Brain microvascular endothelial cell (primary cell): ENCODE data around the gene BPIFB6.

ENCODE experiments used
- DNase-seq: peaks from one replicate; pipeline ENCODE4 v3.0.0-alpha.2; 2020
- H3K27ac ChIP-seq: fragments of 250-450 bp; sonication (Bioruptor Pico); 2 replicates; pipeline ENCODE4 v1.5.1; 2020; ENCODE audit warnings: mild to moderate bottlenecking, moderate library complexity
- H3K27me3 ChIP-seq: fragments of 250-450 bp; sonication (Bioruptor Pico); replicated peaks from 2 replicates; pipeline ENCODE4 v1.5.1; 2020; ENCODE audit warnings: mild to moderate bottlenecking
- H3K36me3 ChIP-seq: fragments of 250-450 bp; sonication (Bioruptor Pico); replicated peaks from 2 replicates; pipeline ENCODE4 v1.5.1; 2020; ENCODE audit warnings: mild to moderate bottlenecking
- H3K4me3 ChIP-seq: 2 replicates; pipeline ENCODE4 v1.5.1; 2011; ENCODE audit warnings: low read depth, mild to moderate bottlenecking, control low read depth, low read length, moderate library complexity
- in situ Hi-C: cut with HindIII; loops from 2 replicates; pipeline ENCODE4 v1.10.0; 2017; ENCODE audit warnings: low sequenced_read_pairs, low pct_ligation_motif_present
- TF ChIP-seq, protein P1 (sequence below): IDR thresholded peaks from 2 replicates; pipeline ENCODE4 v1.5.1; 2011; ENCODE audit warnings: low read depth, mild to moderate bottlenecking, moderate library complexity, low read length, control low read depth, inconsistent platforms; ENCODE audit errors: missing control alignments

The BPIFB6 gene

DNA sequence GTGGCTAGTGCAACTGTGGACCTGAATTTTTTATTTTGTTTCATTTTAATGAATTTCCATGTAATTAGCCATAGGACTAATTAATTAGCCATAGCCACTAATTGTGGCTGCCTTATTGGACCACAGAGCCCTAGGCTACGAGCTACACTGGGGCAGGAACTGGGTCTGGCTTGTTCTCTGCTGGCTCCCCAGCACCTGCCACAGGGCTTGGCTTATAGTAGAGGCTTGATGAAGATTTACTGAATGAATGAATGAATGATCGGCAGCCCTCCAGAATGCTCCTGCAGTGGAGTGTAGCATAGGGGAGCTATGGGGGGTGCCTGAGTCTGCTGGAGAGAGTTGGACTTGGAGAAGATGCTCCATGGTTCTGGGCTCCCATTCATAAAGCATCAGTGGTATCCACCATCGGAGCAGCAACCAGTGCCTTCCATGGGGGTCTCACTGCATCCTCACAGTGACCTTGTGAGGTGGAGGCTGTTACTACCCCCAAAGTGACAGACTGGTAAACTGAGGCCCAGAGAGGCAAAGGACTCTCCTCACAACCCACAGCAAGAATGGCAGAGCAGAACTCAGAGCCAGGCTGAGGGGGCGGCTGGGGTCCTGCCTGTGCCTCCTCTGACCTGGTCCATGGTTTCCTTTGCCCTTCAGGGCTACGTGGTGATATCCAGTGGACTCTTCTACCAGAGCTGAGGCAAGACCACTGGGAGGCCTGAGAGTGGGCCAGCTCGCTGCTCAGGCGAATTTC lies 8.6 kb upstream of the BPIFB6 start:
- H3K4me3 ChIP-seq = no peak overlapping the region
- TF ChIP-seq, protein P1, sequence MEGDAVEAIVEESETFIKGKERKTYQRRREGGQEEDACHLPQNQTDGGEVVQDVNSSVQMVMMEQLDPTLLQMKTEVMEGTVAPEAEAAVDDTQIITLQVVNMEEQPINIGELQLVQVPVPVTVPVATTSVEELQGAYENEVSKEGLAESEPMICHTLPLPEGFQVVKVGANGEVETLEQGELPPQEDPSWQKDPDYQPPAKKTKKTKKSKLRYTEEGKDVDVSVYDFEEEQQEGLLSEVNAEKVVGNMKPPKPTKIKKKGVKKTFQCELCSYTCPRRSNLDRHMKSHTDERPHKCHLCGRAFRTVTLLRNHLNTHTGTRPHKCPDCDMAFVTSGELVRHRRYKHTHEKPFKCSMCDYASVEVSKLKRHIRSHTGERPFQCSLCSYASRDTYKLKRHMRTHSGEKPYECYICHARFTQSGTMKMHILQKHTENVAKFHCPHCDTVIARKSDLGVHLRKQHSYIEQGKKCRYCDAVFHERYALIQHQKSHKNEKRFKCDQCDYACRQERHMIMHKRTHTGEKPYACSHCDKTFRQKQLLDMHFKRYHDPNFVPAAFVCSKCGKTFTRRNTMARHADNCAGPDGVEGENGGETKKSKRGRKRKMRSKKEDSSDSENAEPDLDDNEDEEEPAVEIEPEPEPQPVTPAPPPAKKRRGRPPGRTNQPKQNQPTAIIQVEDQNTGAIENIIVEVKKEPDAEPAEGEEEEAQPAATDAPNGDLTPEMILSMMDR = no peak
- H3K27ac ChIP-seq = no peak overlapping the region
- no peaks in the 10 kb centered on the region for H3K27me3 ChIP-seq
- DNase-seq = no peak
- in situ Hi-C loops = no loop called here
- no peaks in the 10 kb centered on the region for H3K36me3 ChIP-seq

DNA sequence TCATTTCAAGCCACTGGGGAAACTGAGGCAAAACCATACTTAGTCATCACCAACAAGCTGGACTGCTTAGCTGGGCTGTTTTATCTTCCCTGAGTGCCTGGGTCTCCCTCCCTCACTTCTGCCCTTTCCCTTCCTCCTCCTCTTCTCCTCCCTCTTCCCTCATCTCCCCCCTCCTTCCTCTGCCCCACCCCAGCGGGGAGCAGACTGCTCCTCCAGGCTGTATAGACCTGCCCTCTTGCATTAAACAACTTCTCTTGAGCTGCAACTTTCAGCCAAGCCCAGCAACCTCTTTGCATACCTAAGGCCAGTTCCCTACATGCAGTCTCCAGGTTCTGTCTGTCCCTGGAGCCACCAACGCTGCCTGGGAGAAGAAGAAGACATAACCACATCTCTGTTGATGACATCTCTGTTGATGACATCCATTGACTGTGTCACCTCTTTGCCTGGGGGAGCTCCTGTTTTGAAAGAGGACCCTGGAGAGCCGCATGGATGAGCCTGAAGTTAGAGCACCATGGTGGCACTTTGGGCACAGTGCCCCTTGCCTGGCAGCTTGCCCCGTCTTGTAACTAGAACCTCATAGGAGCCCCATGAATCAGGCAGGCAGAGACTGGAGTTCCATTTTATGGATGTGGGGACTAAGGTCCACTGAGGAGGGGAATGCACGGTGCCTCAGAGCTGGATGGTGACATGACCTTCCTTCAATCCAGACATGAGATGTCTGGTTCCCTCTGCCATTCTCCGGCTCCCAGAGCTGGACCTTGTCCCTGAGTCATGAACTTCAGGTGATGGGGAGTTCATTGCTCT lies 7.8 kb upstream of the BPIFB6 start:
- in situ Hi-C loops = no loop called here
- TF ChIP-seq, protein P1 = no peak

DNA sequence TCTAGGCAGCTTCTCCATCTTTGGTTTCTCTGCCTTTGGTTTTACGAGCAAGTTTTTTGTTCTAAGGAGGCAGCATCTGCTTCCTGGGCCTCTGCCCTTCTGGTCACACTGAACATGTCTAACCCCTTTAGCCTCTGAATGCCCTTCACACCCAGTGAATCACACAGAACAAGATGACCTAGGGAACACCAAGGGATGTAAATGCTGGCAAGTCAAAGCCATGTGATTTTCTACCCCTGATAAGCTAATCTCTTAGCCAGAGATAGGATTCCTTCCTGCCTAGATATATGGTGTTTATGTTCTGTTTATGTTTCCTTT lies 7.2 kb upstream of the BPIFB6 start:
- Histone ChIP-seq H3K36me3 (no peaks in the 10 kb centered on the region), H3K27me3 (no peaks in the 10 kb centered on the region), H3K27ac (no peak overlapping the region), H3K4me3 (no peak overlapping the region)
- in situ Hi-C loops = no loop called here
- TF ChIP-seq, protein P1 = no peak
- DNase-seq = no peak

More for the DNA sequence above, 7.8 kb upstream of the BPIFB6 start:
- Histone ChIP-seq H3K27ac (no peak overlapping the region), H3K36me3 (no peaks in the 10 kb centered on the region), H3K27me3 (no peaks in the 10 kb centered on the region), H3K4me3 (no peak overlapping the region)
- no peak for DNase-seq

DNA sequence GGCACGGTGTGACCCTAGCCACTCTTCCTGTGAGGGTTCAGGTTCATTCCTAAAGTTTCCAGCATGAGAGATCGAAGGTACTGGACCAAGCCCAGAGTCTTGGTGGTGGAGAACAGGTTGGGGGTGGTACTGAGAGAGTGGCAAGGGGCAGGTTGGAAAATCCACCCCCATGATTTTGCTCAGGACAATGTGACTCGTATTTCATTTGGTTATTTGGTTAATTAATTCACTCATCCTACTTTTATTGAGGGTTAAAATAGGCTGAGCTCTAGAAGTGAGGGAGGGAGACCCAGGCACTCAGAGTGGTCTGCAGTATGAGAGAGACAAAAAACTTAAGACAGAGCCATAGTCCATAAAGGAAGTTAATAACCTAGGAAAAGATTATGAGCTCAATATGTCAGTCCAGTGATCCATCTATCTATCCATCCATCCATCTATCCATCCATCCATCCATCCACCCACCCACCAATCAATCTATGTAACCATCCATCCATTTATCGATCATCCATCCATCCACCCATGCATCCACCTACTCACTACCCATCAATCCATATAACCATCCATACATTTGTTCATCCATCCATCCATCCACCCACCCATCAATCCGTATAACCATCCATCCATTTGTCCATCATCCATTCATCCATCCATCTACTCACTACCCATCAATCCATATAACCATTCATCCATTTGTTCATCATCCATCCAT lies 6.7 kb upstream of the BPIFB6 start:
- no peak for DNase-seq
- Histone ChIP-seq H3K36me3 (no peaks in the 10 kb centered on the region), H3K27me3 (no peaks in the 10 kb centered on the region), H3K4me3 (no peak overlapping the region), H3K27ac (no peak overlapping the region)
- in situ Hi-C loops = no loop called here
- TF ChIP-seq, protein P1 = no peak

DNA sequence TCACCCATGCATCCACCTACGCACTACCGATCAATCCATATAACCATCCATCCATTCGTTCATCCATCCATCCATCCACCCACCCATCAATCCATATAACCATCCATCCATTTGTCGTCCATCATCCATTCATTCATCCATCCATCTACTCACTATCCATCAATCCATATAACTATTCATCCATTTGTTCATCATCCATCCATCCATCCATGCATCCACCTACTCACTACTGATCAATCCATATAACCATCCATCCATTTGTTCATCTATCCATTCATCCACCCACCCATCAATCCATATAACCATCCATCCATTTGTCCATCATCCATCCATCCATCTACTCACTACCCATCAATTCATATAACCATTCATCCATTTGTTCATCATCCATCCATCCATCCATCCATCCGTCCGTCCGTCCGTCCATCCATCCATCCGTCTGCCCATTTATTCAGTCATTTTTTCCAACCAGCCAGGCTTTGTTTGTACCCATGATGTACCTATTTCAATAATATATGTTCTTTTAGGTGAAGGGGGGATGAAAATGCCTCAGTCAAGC lies 6.1 kb upstream of the BPIFB6 start:
- TF ChIP-seq, protein P1 = no peak
- in situ Hi-C loops = no loop called here
- DNase-seq = no peak
- no peak overlapping the region for H3K4me3 ChIP-seq
- no peaks in the 10 kb centered on the region for H3K36me3 ChIP-seq
- H3K27me3 ChIP-seq = no peaks in the 10 kb centered on the region
- H3K27ac ChIP-seq = no peak overlapping the region
